Measurements from ENCODE around the gene TNFRSF13B. TPM values are rescaled to one million over a fixed set of nuclear protein-coding genes. Genes with fewer than 3 reads are reported as not detected.

The TNFRSF13B gene
- total RNA-seq, 1 experiment from 2014 or later, result 0.28 TPM

- no peak overlapping the region for H3K18ac ChIP-seq (ENCODE audit: insufficient read length, low read depth, low read length)
- no peak overlapping the region for H4K8ac ChIP-seq (replicated peaks; ENCODE audit: insufficient read length, low read depth, low read length)
- no peak overlapping the region for H2BK120ac ChIP-seq (ENCODE audit: low read depth, low read length, poor library complexity, severe bottlenecking)
- Mint-ChIP-seq H3K27ac (no peak overlapping the region), H3K27me3 (ENCODE audit: low read depth) (peaks cover 1% of the 10 kb centered on the region; the same call in 1 of the 2 replicates), H3K9me3 (peaks cover 0 to 2% of the 10 kb centered on the region in 2 experiments; a peak in 1 of 5 replicates), H3K4me1 (peaks cover 11 to 13% of the 10 kb centered on the region in 2 experiments), H3K4me3 (no peak overlapping the region), H3K36me3 (ENCODE audit: insufficient read depth in 1 of 3, low read depth in 3 of 3) (no peaks in the 10 kb centered on the region)
- no peak overlapping the region; the same call in 1 of the 2 replicates for H3K14ac ChIP-seq (ENCODE audit: insufficient read depth, low read length)
- no peak overlapping the region for H2AK5ac ChIP-seq (ENCODE audit: insufficient read length, low read length)
- no peak overlapping the region for H3T11ph ChIP-seq (ENCODE audit: low read length)
- H3K79me1 ChIP-seq (ENCODE audit: insufficient read depth, low read depth, low read length, poor library complexity, severe bottlenecking), result no peaks in the 10 kb centered on the region
- H3K27me3 ChIP-seq (ENCODE audit: insufficient read depth, low read length), result no peaks in the 10 kb centered on the region
- no peaks in the 10 kb centered on the region for H3K79me2 ChIP-seq (ENCODE audit: insufficient read depth, low read length)
- H3K9me3 ChIP-seq (ENCODE audit: control insufficient read depth, low read depth, low read length), result no peaks in the 10 kb centered on the region
- WGBS (ENCODE audit: extremely low coverage, insufficient read length, low lambda C conversion rate), result no CpG with 5 or more reads among the region's 9 CpGs
- no peak for TF ChIP-seq CTCF (conservative IDR thresholded peaks at IDR 0.05)
- H4K5ac ChIP-seq (ENCODE audit: insufficient read length, low read depth, low read length), result no peak overlapping the region
- H2BK15ac ChIP-seq (ENCODE audit: low read depth, low read length), result no peak overlapping the region
- DNase-seq, result no peak
- no peak overlapping the region for H3K4me2 ChIP-seq (ENCODE audit: insufficient read depth, insufficient read length, low read length)
- H4K20me1 ChIP-seq (ENCODE audit: control insufficient read depth, insufficient read depth, insufficient read length), result no peaks in the 10 kb centered on the region
- no peak overlapping the region for H3K56ac ChIP-seq (ENCODE audit: insufficient read length, low read depth, low read length)
- no peak overlapping the region for H3K27ac ChIP-seq (ENCODE audit: insufficient read length, low read depth, low read length)
- no peak overlapping the region for H4K91ac ChIP-seq (ENCODE audit: insufficient read length, low read depth, low read length)
- H2BK12ac ChIP-seq (ENCODE audit: insufficient read length, low read depth, low read length), result no peak overlapping the region
- H3K4me1 ChIP-seq (ENCODE audit: insufficient read depth, low read length), result no peaks in the 10 kb centered on the region
- H3K4ac ChIP-seq (ENCODE audit: low read depth, low read length), result no peak overlapping the region
- H2AFZ ChIP-seq (ENCODE audit: low read length), result no peak overlapping the region
- no peak overlapping the region for H2BK20ac ChIP-seq (ENCODE audit: low read depth, low read length, poor library complexity, severe bottlenecking)
- no peak overlapping the region for H3K23ac ChIP-seq (ENCODE audit: insufficient read length, low read depth, low read length)
- H3K23me2 ChIP-seq (ENCODE audit: insufficient read length, low read depth, low read length, poor library complexity, severe bottlenecking), result no peaks in the 10 kb centered on the region
- H3K9ac ChIP-seq (ENCODE audit: extremely low read depth, insufficient read length, low read length), result no peak overlapping the region
- H2BK5ac ChIP-seq (ENCODE audit: insufficient read length, low read length), result no peak overlapping the region
These were observed 40.4 kb downstream of the TNFRSF13B start for GRCh38 chr17:16931318-16932060.

Measured in H9 (cell line).